SH-SY5Y (cell line): Measurements from ENCODE around the gene OR6C6.

ENCODE experiments used
- GATA2 ChIP-seq: IDR thresholded peaks from 2 replicates; pipeline ENCODE4 v1.6.1; 2011; ENCODE audit warnings: mild to moderate bottlenecking, low read depth, low read length
- GATA3 ChIP-seq: IDR thresholded peaks from 2 replicates; pipeline ENCODE4 v1.6.1; 2011; ENCODE audit warnings: low read depth, mild to moderate bottlenecking, low read length, moderate library complexity

DNA sequence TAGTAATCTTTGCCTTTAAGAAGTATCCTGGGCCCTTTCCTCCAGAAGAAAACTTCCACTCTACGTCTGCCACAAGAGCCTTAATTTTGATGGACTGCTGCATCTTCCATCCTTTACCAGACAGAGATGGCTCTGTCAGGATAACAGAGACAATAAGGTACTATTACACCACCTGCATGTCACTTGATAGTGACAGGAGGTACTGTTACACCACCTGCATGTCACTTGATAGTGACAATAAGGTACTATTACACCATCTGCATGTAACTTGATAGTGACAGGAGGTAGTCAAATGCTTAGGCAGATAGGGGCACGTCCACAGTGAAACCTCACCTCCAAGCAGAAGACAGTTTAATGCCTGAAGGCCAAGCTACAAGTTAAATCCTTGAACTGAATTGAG lies 38.1 kb downstream of the OR6C6 start:
- TF ChIP-seq GATA3 = no peak
- no peak for TF ChIP-seq GATA2
